Activated CD4-positive, alpha-beta T cell treated with anti-CD3 and anti-CD28 coated beads for 36 hours (primary cell): ENCODE measurements around the gene DENND1B. TPM values are rescaled to one million over a fixed set of nuclear protein-coding genes. Genes with fewer than 3 reads are reported as not detected.

Experiments
- ATAC-seq: fragments of 200-7000 bp; cut with Tn5 transposase; one replicate; pipeline ENCODE4 v1.10.0; 2021; ENCODE audit warnings: mild to moderate bottlenecking, moderate library complexity
- CTCF ChIA-PET: fragments of 350-600 bp; sonication (Branson Sonifier 250); formaldehyde crosslinking; loops from one replicate; lab custom pipeline; 2021; ENCODE audit warnings: antibody characterized with exemption; lab: Charles Lee
- POLR2A ChIA-PET: fragments of 350-600 bp; sonication (Branson Sonifier 250); formaldehyde crosslinking; loops from one replicate; lab custom pipeline; 2021; ENCODE audit warnings: antibody characterized with exemption, inconsistent platforms; lab: Charles Lee
- DNase-seq: peaks from one replicate; pipeline ENCODE4 v3.0.0-alpha.2; 2020
- H3K27ac Mint-ChIP-seq: one replicate; pipeline ENCODE4 v1.8.0; 2021; ENCODE audit warnings: mixed read lengths
- H3K27me3 Mint-ChIP-seq: one replicate; pipeline ENCODE4 v1.8.0; 2021; ENCODE audit warnings: mixed read lengths
- H3K36me3 Mint-ChIP-seq: one replicate; pipeline ENCODE4 v1.8.0; 2021; ENCODE audit warnings: low read depth, mixed read lengths
- H3K4me1 Mint-ChIP-seq: one replicate; pipeline ENCODE4 v1.8.0; 2021; ENCODE audit warnings: mixed read lengths
- H3K4me3 Mint-ChIP-seq: one replicate; pipeline ENCODE4 v1.8.0; 2021; ENCODE audit warnings: mild to moderate bottlenecking, moderate library complexity, mixed read lengths
- H3K9me3 Mint-ChIP-seq: one replicate; pipeline ENCODE4 v1.8.0; 2021; ENCODE audit warnings: low read depth, mixed read lengths
- intact Hi-C, 2 experiments: fragments of 100-400 bp; cut with DNase I in 1 of 2; cut with micrococcal nuclease in 1 of 2; formaldehyde crosslinking; loops; one replicate each; pipeline versions ENCODE4 v1.14.2 to v1.15.1; 2022 to 2024; cut with DNase I, micrococcal nuclease
- total RNA-seq, 2 experiments: library from RNA; stranded (reverse); gene quantifications; one replicate each; pipeline ENCODE4 v1.2.3, GENCODE V29; 2021

Gene DENND1B
- total RNA-seq, 2 experiments from 2014 or later: 9.6 to 12.6 TPM

- ATAC-seq (no peak), DNase-seq (no peak)
- ChIA-PET POLR2A (no interaction called here), CTCF (interaction anchor here (0.7 kb wide), 1 partner anchor 54 kb away, joined by 3 read pairs; no protein-coding TSS in a partner anchor)
- Mint-ChIP-seq H3K4me1 (no peaks in the 10 kb centered on the region), H3K4me3 (no peak overlapping the region), H3K27me3 (peaks cover 5% of the 10 kb centered on the region), H3K9me3 (no peaks in the 10 kb centered on the region), H3K27ac (no peak overlapping the region), H3K36me3 (no peaks in the 10 kb centered on the region)
- intact Hi-C loops: no loop called here
These were observed 309.6 kb downstream of the DENND1B start for GRCh38 chr1:197465528-197466327.

- Mint-ChIP-seq H3K9me3 (no peaks in the 10 kb centered on the region), H3K4me1 (no peaks in the 10 kb centered on the region), H3K36me3 (no peaks in the 10 kb centered on the region), H3K27me3 (peaks cover 2% of the 10 kb centered on the region), H3K4me3 (no peak overlapping the region), H3K27ac (no peak overlapping the region)
- CTCF ChIA-PET: no interaction called here
- ATAC-seq: no peak
- intact Hi-C loops: no loop called here
- POLR2A ChIA-PET: no interaction called here
- no peak for DNase-seq
These were observed 311.2 kb downstream of the DENND1B start for GRCh38 chr1:197464044-197464443.

GRCh38 chr1:197463142-197463541, 312.1 kb downstream of the DENND1B start:
- no peak for ATAC-seq
- Mint-ChIP-seq H3K4me3 (no peak overlapping the region), H3K27ac (no peak overlapping the region), H3K9me3 (no peaks in the 10 kb centered on the region), H3K36me3 (no peaks in the 10 kb centered on the region), H3K27me3 (no peaks in the 10 kb centered on the region), H3K4me1 (no peaks in the 10 kb centered on the region)
- intact Hi-C loops: no loop called here
- ChIA-PET POLR2A (no interaction called here), CTCF (interaction anchor here (0.7 kb wide), 1 partner anchor 20 kb away, joined by 3 read pairs; no protein-coding TSS in a partner anchor)
- no peak for DNase-seq

GRCh38 chr1:197462539-197462938, 312.7 kb downstream of the DENND1B start:
- intact Hi-C loops: no loop called here
- POLR2A ChIA-PET: interaction anchor here (0.6 kb wide), 1 partner anchor 27 kb away, joined by 7 read pairs; no protein-coding TSS in a partner anchor
- Mint-ChIP-seq H3K4me3 (no peak overlapping the region), H3K27me3 (no peaks in the 10 kb centered on the region), H3K36me3 (no peaks in the 10 kb centered on the region), H3K9me3 (no peaks in the 10 kb centered on the region), H3K4me1 (no peaks in the 10 kb centered on the region), H3K27ac (no peak overlapping the region)
- no peak for DNase-seq
- CTCF ChIA-PET: interaction anchor here (0.7 to 1.7 kb wide), 2 partner anchors 19 to 57 kb away, joined by 3 to 5 read pairs; no protein-coding TSS in a partner anchor
- ATAC-seq: no peak

Other genes starting within 250 kb of the DENND1B start
- gene C1orf53, start 127.2 kb upstream of the DENND1B start, total RNA-seq: under 1 TPM in 1 of 2 experiments, not detected in 1; 0.66 TPM
- not detected for gene LHX9, start 141.9 kb upstream of the DENND1B start, total RNA-seq